CD4-positive, alpha-beta T cell treated with Interleukin-10 for 1 hour (primary cell): ENCODE data around the gene DCST2.

ENCODE experiments used
- DNase-seq: peaks from one replicate; pipeline ENCODE4 v3.0.0-alpha.2; 2020

DCST2 gene

GRCh38 chr1:155022927-155023236 lies 10.7 kb downstream of the DCST2 start:
- no peak for DNase-seq

GRCh38 chr1:155022136-155022926 lies 11.2 kb downstream of the DCST2 start:
- DNase-seq = no peak

- DNase-seq = no peak
Observed at GRCh38 chr1:155019377-155020245, 14.0 kb downstream of the DCST2 start.

GRCh38 chr1:155018617-155019348 lies 14.8 kb downstream of the DCST2 start:
- DNase-seq = no peak

- DNase-seq = no peak
Observed at GRCh38 chr1:155017946-155018316, 15.7 kb downstream of the DCST2 start.

GRCh38 chr1:155017041-155017945 lies 16.3 kb downstream of the DCST2 start:
- DNase-seq = peak; percentile 90

GRCh38 chr1:155016231-155016831 lies 17.2 kb downstream of the DCST2 start:
- DNase-seq = no peak

- DNase-seq = no peak
Observed at GRCh38 chr1:155015527-155016230, 17.9 kb downstream of the DCST2 start.

GRCh38 chr1:155014709-155015508 lies 18.7 kb downstream of the DCST2 start:
- no peak for DNase-seq

- peak; percentile 51 for DNase-seq
Observed at GRCh38 chr1:155013632-155014031, 19.9 kb downstream of the DCST2 start.

GRCh38 chr1:155012776-155013602 lies 20.6 kb downstream of the DCST2 start:
- no peak for DNase-seq

- peak; percentile 44 for DNase-seq
Observed at GRCh38 chr1:155012026-155012546, 21.5 kb downstream of the DCST2 start.

- no peak for DNase-seq
Observed at GRCh38 chr1:155011437-155012025, 22.1 kb downstream of the DCST2 start.

- DNase-seq = no peak
Observed at GRCh38 chr1:155011004-155011416, 22.6 kb downstream of the DCST2 start.

GRCh38 chr1:155010211-155010918 lies 23.2 kb downstream of the DCST2 start:
- no peak for DNase-seq

GRCh38 chr1:155009742-155010141 lies 23.8 kb downstream of the DCST2 start:
- no peak for DNase-seq

GRCh38 chr1:155009221-155009711 lies 24.3 kb downstream of the DCST2 start:
- DNase-seq = no peak
